ENCODE measurements around the gene FH. TPM values are rescaled to one million over a fixed set of nuclear protein-coding genes. Genes with fewer than 3 reads are reported as not detected.

Gene FH
- 100 to 1,000 TPM; 132 to 138 TPM for total RNA-seq

DNA sequence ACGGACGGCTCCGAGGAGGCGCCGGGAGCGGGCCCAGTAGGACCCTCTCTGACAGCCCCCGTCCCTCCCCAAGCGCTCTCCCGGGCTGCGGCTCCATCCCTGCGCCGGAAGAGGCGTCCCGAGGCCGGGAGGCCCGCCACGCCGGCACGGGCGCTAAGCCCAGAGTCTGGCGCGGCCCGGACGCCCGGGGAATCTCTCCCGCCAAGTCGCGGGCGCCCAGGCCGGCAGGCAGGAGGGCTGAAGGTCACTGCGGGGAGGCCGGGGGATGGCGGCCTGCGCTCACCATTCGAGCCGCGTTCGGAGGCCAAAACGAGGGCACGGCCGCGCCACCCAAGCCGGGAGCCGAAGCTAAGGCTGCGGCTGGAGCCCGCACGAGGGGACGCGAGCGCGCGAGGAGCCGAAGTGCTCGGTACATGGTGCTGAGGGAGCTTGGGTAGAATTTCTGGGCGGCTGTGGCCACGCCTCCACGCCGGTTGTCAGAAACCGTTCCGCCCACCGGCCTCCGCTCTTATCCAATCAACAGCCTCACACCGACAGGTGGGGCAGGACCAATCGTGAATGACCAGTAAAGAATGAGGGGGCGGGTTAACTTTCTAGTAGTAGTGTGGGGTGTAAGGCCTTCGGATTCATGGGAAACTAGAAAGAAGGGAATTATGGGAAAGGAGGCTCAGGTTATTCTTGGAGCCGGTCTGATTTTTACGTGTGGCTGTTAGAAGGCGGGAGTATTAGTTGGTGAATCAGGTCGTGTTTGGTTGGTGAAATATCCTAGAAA lies at the start of gene FH:
Gene FH (minus strand): TSS at position 448 of the 772 bp plus-strand sequence. CDS start 33 bp downstream, at position 415.
- H3K4me1 ChIP-seq, result no peaks in the 10 kb centered on the region
- H3K27me3 ChIP-seq, result no peaks in the 10 kb centered on the region
- TF ChIP-seq, protein P1, sequence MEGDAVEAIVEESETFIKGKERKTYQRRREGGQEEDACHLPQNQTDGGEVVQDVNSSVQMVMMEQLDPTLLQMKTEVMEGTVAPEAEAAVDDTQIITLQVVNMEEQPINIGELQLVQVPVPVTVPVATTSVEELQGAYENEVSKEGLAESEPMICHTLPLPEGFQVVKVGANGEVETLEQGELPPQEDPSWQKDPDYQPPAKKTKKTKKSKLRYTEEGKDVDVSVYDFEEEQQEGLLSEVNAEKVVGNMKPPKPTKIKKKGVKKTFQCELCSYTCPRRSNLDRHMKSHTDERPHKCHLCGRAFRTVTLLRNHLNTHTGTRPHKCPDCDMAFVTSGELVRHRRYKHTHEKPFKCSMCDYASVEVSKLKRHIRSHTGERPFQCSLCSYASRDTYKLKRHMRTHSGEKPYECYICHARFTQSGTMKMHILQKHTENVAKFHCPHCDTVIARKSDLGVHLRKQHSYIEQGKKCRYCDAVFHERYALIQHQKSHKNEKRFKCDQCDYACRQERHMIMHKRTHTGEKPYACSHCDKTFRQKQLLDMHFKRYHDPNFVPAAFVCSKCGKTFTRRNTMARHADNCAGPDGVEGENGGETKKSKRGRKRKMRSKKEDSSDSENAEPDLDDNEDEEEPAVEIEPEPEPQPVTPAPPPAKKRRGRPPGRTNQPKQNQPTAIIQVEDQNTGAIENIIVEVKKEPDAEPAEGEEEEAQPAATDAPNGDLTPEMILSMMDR (IDR thresholded peaks at IDR 0.05), result no peak
- no peaks in the 10 kb centered on the region for H3K9me3 ChIP-seq
- peak within 1 kb of the TSS; percentile 78 for H3K27ac ChIP-seq
- peak within 1 kb of the TSS; percentile 93 for H3K4me3 ChIP-seq
- peak; percentile 97 for DNase-seq
- peak within 1 kb of the TSS; percentile 85 to 93 for H3K9ac ChIP-seq (ENCODE audit: low read depth in 2 of 2, low read length in 2 of 2)
- H3K36me3 ChIP-seq, result no peaks in the 10 kb centered on the region
- intact Hi-C loops (cut with DNase I), result no loop called here

DNA sequence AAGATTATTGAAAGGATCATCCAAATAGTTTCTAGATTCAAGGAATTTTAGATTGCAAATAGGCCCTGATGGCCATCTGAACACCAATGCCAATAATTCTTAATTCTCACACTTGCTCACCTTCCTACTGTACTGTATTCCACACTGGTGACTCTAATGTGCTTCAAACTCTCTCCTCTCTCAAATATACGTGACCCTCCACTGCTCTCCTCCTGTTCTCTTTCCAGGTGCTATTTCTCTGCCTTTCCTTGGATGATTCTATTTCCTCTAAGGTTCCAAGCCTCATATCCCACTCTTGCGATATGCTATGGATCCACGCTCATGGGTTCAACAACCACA lies 41.3 kb upstream of the FH start:
- no peak overlapping the region for H3K9ac ChIP-seq (ENCODE audit: low read depth in 2 of 2, low read length in 2 of 2)
- no peaks in the 10 kb centered on the region for H3K36me3 ChIP-seq
- no peaks in the 10 kb centered on the region for H3K9me3 ChIP-seq
- H3K4me3 ChIP-seq, result no peak overlapping the region
- no peaks in the 10 kb centered on the region for H3K27me3 ChIP-seq
- H3K4me1 ChIP-seq, result no peaks in the 10 kb centered on the region
- H3K27ac ChIP-seq, result no peak overlapping the region
- TF ChIP-seq, protein P1 (IDR thresholded peaks at IDR 0.05), result no peak
- DNase-seq, result no peak
- intact Hi-C loops (cut with DNase I), result no loop called here

DNA sequence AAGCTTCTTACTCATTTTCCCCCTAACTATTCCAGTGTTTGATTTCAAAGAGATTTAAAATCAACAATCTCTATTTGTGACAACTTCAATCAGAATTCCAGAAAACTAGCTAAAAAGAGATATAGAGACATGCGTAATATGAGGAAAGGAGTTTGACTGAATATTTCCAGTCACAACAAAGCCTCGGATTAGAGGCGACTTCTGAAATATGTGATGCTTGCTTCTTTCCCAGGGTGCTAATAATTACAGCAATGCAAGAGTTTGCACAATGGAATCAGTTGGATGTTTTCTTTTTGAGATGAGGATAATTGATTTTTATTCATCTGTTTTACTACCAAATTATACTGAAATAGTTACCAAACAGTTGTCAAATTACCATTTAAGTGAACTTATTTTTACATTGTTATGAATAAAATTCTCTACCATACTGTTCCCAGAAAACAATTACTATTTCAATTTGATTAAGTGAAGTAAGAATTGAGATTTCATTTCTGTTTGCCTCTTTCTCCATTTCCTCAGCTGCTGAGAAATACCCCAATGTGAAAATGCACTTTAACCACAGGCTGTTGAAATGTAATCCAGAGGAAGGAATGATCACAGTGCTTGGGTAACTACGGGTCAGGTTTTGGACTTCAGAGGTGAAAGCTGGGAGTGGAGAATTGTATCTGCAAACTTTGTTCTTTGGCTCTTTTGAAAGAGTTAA lies 40.7 kb upstream of the FH start:
- Histone ChIP-seq H3K9me3 (no peaks in the 10 kb centered on the region), H3K27ac (no peak overlapping the region), H3K4me1 (no peaks in the 10 kb centered on the region), H3K9ac (ENCODE audit: low read depth in 2 of 2, low read length in 2 of 2) (no peak overlapping the region), H3K27me3 (no peaks in the 10 kb centered on the region), H3K4me3 (no peak overlapping the region), H3K36me3 (no peaks in the 10 kb centered on the region)
- TF ChIP-seq, protein P1 (IDR thresholded peaks at IDR 0.05), result no peak
- intact Hi-C loops (cut with DNase I), result no loop called here
- DNase-seq, result no peak

DNA sequence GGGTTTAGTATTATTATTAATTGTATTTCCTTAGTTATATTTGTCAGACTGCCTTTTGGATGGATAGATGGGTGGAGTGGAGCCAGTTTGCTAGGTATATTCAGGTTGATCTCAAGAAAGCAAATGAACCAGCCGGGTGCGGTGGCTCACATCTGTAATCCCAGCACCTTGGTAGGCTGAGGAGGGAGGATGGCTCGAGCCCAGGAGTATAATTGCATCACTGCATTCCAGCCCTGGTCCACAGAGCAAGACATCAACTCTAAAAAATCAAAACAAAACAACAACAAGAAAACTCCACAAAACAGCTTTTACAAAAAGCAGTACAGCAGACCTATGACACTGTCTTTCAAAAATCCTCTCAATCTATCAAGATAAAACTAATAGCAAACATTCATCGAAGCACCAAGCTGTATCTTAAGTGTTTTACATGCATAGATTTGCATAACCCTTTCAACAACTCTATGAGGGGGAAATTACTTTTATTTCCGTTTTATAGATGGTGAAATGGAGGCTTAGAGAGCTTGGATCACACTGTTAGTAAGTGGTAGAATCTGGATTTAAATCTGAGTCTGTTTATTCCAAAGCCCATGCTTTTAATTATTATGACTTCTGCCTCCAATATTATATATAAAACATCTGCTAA lies 38.1 kb upstream of the FH start:
- no peak overlapping the region for H3K9ac ChIP-seq (ENCODE audit: low read depth in 2 of 2, low read length in 2 of 2)
- TF ChIP-seq, protein P1 (IDR thresholded peaks at IDR 0.05), result no peak
- intact Hi-C loops (cut with DNase I), result no loop called here
- no peak overlapping the region for H3K27ac ChIP-seq
- no peaks in the 10 kb centered on the region for H3K27me3 ChIP-seq
- H3K36me3 ChIP-seq, result no peaks in the 10 kb centered on the region
- H3K9me3 ChIP-seq, result no peaks in the 10 kb centered on the region
- H3K4me1 ChIP-seq, result no peaks in the 10 kb centered on the region
- no peak for DNase-seq
- H3K4me3 ChIP-seq, result no peak overlapping the region

DNA sequence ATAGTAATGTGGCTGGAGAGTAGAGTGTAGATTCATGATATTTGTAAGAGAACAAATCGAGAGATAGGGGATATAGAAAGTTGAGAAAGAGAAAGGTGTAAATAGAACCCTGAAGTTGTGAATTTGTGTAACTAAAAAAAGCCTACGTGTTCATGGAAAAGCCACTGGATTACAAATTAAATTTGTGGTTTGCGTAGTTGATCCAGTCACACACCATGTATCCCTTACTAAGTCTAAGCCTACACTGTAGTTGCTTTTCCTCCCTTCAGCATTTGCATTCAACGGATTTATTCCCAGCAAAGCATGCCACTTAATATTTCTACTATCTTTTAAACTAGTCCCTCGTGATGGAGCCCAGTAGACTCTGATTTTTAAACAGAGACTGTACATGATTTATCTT lies 37.5 kb upstream of the FH start:
- Histone ChIP-seq H3K27ac (no peak overlapping the region), H3K9ac (ENCODE audit: low read depth in 2 of 2, low read length in 2 of 2) (no peak overlapping the region), H3K4me1 (no peaks in the 10 kb centered on the region), H3K9me3 (no peaks in the 10 kb centered on the region), H3K27me3 (no peaks in the 10 kb centered on the region), H3K4me3 (no peak overlapping the region), H3K36me3 (no peaks in the 10 kb centered on the region)
- TF ChIP-seq, protein P1 (IDR thresholded peaks at IDR 0.05), result no peak
- intact Hi-C loops (cut with DNase I), result no loop called here
- no peak for DNase-seq
